ENCODE results near the gene PRKCE. TPM values are rescaled to one million over a fixed set of nuclear protein-coding genes. Genes with fewer than 3 reads are reported as not detected.

The PRKCE gene
- total RNA-seq, 1 donor from 2014 or later: 12.0 TPM

- Mint-ChIP-seq H3K27ac (ENCODE audit: unreplicated experiment) (no peak overlapping the region), H3K27me3 (ENCODE audit: low read depth) (no peaks in the 10 kb centered on the region), H3K36me3 (ENCODE audit: low read depth) (peaks cover 8% of the 10 kb centered on the region), H3K9me3 (ENCODE audit: low read depth) (no peaks in the 10 kb centered on the region), H3K4me1 (ENCODE audit: low read depth) (peaks cover 16% of the 10 kb centered on the region), H3K4me3 (ENCODE audit: unreplicated experiment) (no peak overlapping the region)
- TF ChIP-seq, protein P1, sequence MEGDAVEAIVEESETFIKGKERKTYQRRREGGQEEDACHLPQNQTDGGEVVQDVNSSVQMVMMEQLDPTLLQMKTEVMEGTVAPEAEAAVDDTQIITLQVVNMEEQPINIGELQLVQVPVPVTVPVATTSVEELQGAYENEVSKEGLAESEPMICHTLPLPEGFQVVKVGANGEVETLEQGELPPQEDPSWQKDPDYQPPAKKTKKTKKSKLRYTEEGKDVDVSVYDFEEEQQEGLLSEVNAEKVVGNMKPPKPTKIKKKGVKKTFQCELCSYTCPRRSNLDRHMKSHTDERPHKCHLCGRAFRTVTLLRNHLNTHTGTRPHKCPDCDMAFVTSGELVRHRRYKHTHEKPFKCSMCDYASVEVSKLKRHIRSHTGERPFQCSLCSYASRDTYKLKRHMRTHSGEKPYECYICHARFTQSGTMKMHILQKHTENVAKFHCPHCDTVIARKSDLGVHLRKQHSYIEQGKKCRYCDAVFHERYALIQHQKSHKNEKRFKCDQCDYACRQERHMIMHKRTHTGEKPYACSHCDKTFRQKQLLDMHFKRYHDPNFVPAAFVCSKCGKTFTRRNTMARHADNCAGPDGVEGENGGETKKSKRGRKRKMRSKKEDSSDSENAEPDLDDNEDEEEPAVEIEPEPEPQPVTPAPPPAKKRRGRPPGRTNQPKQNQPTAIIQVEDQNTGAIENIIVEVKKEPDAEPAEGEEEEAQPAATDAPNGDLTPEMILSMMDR (IDR thresholded peaks at IDR 0.05): no peak
- DNase-seq (ENCODE audit: low spot score): no peak
Observed at GRCh38 chr2:46042711-46043110, 391.2 kb downstream of the PRKCE start.

- Mint-ChIP-seq H3K36me3 (ENCODE audit: low read depth) (no peaks in the 10 kb centered on the region), H3K4me1 (ENCODE audit: low read depth) (peaks cover 10% of the 10 kb centered on the region), H3K27ac (ENCODE audit: unreplicated experiment) (no peak overlapping the region), H3K9me3 (ENCODE audit: low read depth) (no peaks in the 10 kb centered on the region), H3K27me3 (ENCODE audit: low read depth) (no peaks in the 10 kb centered on the region), H3K4me3 (ENCODE audit: unreplicated experiment) (no peak overlapping the region)
- no peak for DNase-seq (ENCODE audit: low spot score)
- TF ChIP-seq, protein P1 (IDR thresholded peaks at IDR 0.05): no peak
Observed at GRCh38 chr2:46045888-46046287, 394.4 kb downstream of the PRKCE start.

DNA sequence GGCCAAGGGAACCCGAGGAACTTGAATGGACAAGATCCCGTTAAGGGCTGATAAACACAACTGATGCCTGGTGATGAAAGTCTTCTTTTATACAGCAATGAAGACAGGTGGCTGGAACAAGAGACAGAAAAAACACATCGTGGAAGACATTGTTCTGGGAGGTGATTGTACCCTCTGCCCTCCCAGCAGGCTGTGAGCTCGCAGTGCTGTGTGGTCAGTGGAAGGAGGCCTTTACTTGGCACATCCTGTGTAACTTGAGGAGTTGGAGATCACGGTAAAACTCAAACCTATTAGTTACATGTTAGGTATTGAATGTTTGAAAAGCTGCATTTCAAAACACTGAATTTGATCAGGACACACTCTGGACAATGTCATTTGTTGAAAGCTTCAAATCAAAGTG is 395.8 kb downstream of the PRKCE start:
- DNase-seq (ENCODE audit: low spot score): no peak
- peaks cover 7% of the 10 kb centered on the region for H3K4me1 Mint-ChIP-seq (ENCODE audit: low read depth)

GRCh38 chr2:46048693-46049092 is 397.2 kb downstream of the PRKCE start:
- TF ChIP-seq, protein P1 (IDR thresholded peaks at IDR 0.05): no peak
- Mint-ChIP-seq H3K27ac (ENCODE audit: unreplicated experiment) (no peak overlapping the region), H3K4me1 (ENCODE audit: low read depth) (peaks cover 2% of the 10 kb centered on the region), H3K9me3 (ENCODE audit: low read depth) (peaks cover 3% of the 10 kb centered on the region), H3K4me3 (ENCODE audit: unreplicated experiment) (no peak overlapping the region), H3K36me3 (ENCODE audit: low read depth) (no peaks in the 10 kb centered on the region), H3K27me3 (ENCODE audit: low read depth) (no peaks in the 10 kb centered on the region)
- DNase-seq (ENCODE audit: low spot score): no peak

More for the DNA sequence above, 395.8 kb downstream of the PRKCE start:
- H3K4me3 Mint-ChIP-seq (ENCODE audit: unreplicated experiment): no peak overlapping the region
- TF ChIP-seq, protein P1 (IDR thresholded peaks at IDR 0.05): no peak
- peaks cover 2% of the 10 kb centered on the region for H3K9me3 Mint-ChIP-seq (ENCODE audit: low read depth)
- H3K36me3 Mint-ChIP-seq (ENCODE audit: low read depth): no peaks in the 10 kb centered on the region
- H3K27ac Mint-ChIP-seq (ENCODE audit: unreplicated experiment): no peak overlapping the region
- no peaks in the 10 kb centered on the region for H3K27me3 Mint-ChIP-seq (ENCODE audit: low read depth)

DNA sequence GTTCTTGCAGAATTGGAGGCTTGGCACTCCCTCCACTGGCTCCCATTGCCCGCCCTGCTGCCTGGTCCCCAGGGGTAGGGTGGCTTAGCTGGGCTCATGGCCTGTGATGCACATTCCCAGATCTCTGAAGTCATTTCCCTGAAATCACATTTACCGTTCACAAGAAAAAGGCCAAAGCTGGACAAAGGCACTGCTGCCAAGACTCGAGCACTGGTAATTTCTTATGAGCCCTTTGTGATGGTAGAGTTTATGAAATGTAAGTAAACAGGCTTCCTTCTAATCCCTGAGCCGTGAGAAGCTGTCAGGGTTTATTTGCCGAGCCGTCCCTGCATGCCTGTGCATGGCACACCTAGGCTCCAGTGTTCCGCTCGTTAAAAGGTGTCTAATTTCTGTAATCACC is 398.6 kb downstream of the PRKCE start:
- TF ChIP-seq, protein P1 (IDR thresholded peaks at IDR 0.05): no peak
- no peak for DNase-seq (ENCODE audit: low spot score)
- Mint-ChIP-seq H3K9me3 (ENCODE audit: low read depth) (peaks cover 6% of the 10 kb centered on the region), H3K27me3 (ENCODE audit: low read depth) (no peaks in the 10 kb centered on the region), H3K4me1 (ENCODE audit: low read depth) (peaks cover 2% of the 10 kb centered on the region), H3K36me3 (ENCODE audit: low read depth) (peaks cover 1% of the 10 kb centered on the region), H3K27ac (ENCODE audit: unreplicated experiment) (no peak overlapping the region), H3K4me3 (ENCODE audit: unreplicated experiment) (no peak overlapping the region)
